Natural killer cell (primary cell): ENCODE measurements around the gene ITGAX. TPM values are rescaled to one million over a fixed set of nuclear protein-coding genes. Genes with fewer than 3 reads are reported as not detected.

Experiments
- ATAC-seq, 3 donors: fragments of 150-1000 bp in 2 of 3; fragments of 200-7000 bp in 1 of 3; cut with Tn5 transposase; 1 replicate in 1 of 3; 2 replicates in 2 of 3; pipeline ENCODE4 v1.10.0; 2021; ENCODE audit warnings: mild to moderate bottlenecking in 2 of 3, moderate library complexity in 2 of 3
- DNase-seq, 2 donors: peaks; one replicate each; pipeline versions ENCODE4 v3.0.0 to v3.0.0-alpha.2; 2013 to 2021; ENCODE audit warnings: mixed read lengths in 1 of 2
- H3K27ac ChIP-seq: one replicate; pipeline ENCODE4 v1.5.1; 2013; ENCODE audit warnings: mild to moderate bottlenecking, low read length
- H3K27me3 ChIP-seq: one replicate; pipeline ENCODE4 v1.6.1; 2013; ENCODE audit warnings: low read length; ENCODE audit not compliant: control insufficient read depth, insufficient read depth
- H3K36me3 ChIP-seq: one replicate; pipeline ENCODE4 v1.6.1; 2013; ENCODE audit warnings: low read length; ENCODE audit not compliant: control insufficient read depth, insufficient read depth
- H3K4me1 ChIP-seq: one replicate; pipeline ENCODE4 v1.6.1; 2013; ENCODE audit warnings: low read length; ENCODE audit not compliant: control insufficient read depth, insufficient read depth
- H3K4me3 ChIP-seq: one replicate; pipeline ENCODE4 v1.5.1; 2013; ENCODE audit warnings: low read length
- H3K9me3 ChIP-seq: one replicate; pipeline ENCODE4 v1.6.1; 2013; ENCODE audit warnings: low read length; ENCODE audit not compliant: control insufficient read depth, insufficient read depth
- H3K27ac Mint-ChIP-seq, 2 donors: one replicate each; pipeline ENCODE4 v1.8.0; 2022; ENCODE audit warnings: mild to moderate bottlenecking in 2 of 2, mixed read lengths in 2 of 2, moderate library complexity in 1 of 2
- H3K27me3 Mint-ChIP-seq, 2 donors: one replicate each; pipeline ENCODE4 v1.8.0; 2022; ENCODE audit warnings: low read depth in 2 of 2, mixed read lengths in 2 of 2
- H3K36me3 Mint-ChIP-seq: one replicate; pipeline ENCODE4 v1.8.0; 2022; ENCODE audit warnings: mixed read lengths
- H3K4me1 Mint-ChIP-seq, 2 donors: one replicate each; pipeline ENCODE4 v1.8.0; 2022; ENCODE audit warnings: mixed read lengths in 2 of 2
- H3K4me3 Mint-ChIP-seq: one replicate; pipeline ENCODE4 v1.8.0; 2022; ENCODE audit warnings: mild to moderate bottlenecking, moderate library complexity, mixed read lengths
- H3K9me3 Mint-ChIP-seq, 2 donors: one replicate each; pipeline ENCODE4 v1.8.0; 2022; ENCODE audit warnings: mixed read lengths in 2 of 2
- WGBS: methylation state at CpG from one replicate; pipeline ENCODE4 v1.1.7; 2013; ENCODE audit warnings: missing lambda C conversion rate; ENCODE audit not compliant: insufficient coverage; 5-methylcytosine and 5-hydroxymethylcytosine counted together
- intact Hi-C: fragments of 100-400 bp; cut with micrococcal nuclease; formaldehyde crosslinking; loops from one replicate; pipeline ENCODE4 v1.14.2; 2022
- total RNA-seq, 4 donors: library from RNA; stranded (reverse); fragments of 120-200 nt in 1 of 4; gene quantifications; one replicate each; pipeline versions ENCODE4 v1.2.3 to v1.2.4, GENCODE V29; 2013 to 2022
- TF ChIP-seq, protein P1 (sequence below): fragments of 200-600 bp; IDR thresholded peaks from one replicate; pipeline ENCODE4 v1.8.0; 2022; ENCODE audit warnings: antibody characterized with exemption

ITGAX gene
- total RNA-seq, 3 donors from 2014 or later (not counting 1 experiment from before 2014, with no cell fraction given) = 224 to 249 (median 233) TPM

DNA sequence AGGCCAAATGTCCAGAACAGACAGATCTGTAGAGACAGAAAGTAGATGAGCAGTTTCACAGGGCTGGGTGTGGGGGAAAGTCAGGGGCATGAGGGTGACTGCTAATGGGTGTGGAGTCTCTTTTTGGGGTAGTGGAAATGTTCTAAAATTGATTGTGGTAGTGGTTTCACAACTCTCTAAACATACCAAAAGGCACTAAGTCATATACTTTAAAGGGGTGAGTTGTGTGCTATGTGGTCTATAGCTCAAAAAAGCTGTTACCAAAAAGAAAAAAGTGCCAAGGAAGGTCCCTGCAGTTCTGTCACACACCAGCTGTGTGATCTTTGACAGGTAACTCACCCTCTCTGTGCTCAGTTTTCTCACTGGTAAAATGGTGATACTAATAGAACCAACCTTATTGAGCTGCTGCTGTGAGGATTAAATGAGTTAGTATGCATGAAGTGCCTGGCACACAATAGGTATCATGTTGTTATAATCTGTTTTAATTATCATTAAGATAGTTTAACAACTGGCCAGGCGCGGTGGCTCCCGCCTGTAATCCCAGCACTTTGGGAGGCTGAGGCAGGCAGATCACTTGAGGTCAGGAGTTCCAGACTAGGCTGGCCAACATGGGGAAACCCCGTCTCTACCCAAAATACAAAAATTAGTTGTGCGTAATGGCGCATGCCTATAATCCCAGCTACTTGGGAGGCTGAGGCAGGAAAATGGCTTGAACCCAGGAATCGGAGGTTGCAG lies 10.3 kb downstream of the ITGAX start:
- no peak overlapping the region for H3K4me3 ChIP-seq
- Mint-ChIP-seq H3K4me1 (peaks cover 52 to 68% of the 10 kb centered on the region in 2 donors), H3K9me3 (no peaks in the 10 kb centered on the region), H3K36me3 (peaks cover 7% of the 10 kb centered on the region), H3K27me3 (peaks cover 0 to 3% of the 10 kb centered on the region in 2 donors), H3K4me3 (peak overlapping the region; percentile 71), H3K27ac (peak overlapping the region; percentile 81 to 83)
- peaks cover 70% of the 10 kb centered on the region for H3K4me1 ChIP-seq
- DNase-seq = peak; percentile 54 to 66
- H3K27me3 ChIP-seq = no peaks in the 10 kb centered on the region
- no peaks in the 10 kb centered on the region for H3K9me3 ChIP-seq
- 92% methylated on average over 7 of the region's 7 CpGs for WGBS
- H3K27ac ChIP-seq = peak overlapping the region; percentile 74
- intact Hi-C loops = loop anchor here (1.0 to 5.0 kb wide), 6 partner anchors 11 to 176 kb away; partner anchors contain the start of gene ARMC5
- TF ChIP-seq, protein P1, sequence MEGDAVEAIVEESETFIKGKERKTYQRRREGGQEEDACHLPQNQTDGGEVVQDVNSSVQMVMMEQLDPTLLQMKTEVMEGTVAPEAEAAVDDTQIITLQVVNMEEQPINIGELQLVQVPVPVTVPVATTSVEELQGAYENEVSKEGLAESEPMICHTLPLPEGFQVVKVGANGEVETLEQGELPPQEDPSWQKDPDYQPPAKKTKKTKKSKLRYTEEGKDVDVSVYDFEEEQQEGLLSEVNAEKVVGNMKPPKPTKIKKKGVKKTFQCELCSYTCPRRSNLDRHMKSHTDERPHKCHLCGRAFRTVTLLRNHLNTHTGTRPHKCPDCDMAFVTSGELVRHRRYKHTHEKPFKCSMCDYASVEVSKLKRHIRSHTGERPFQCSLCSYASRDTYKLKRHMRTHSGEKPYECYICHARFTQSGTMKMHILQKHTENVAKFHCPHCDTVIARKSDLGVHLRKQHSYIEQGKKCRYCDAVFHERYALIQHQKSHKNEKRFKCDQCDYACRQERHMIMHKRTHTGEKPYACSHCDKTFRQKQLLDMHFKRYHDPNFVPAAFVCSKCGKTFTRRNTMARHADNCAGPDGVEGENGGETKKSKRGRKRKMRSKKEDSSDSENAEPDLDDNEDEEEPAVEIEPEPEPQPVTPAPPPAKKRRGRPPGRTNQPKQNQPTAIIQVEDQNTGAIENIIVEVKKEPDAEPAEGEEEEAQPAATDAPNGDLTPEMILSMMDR = no peak
- peaks cover 3% of the 10 kb centered on the region for H3K36me3 ChIP-seq
- peak; percentile 83 to 92 (median 88) for ATAC-seq

DNA sequence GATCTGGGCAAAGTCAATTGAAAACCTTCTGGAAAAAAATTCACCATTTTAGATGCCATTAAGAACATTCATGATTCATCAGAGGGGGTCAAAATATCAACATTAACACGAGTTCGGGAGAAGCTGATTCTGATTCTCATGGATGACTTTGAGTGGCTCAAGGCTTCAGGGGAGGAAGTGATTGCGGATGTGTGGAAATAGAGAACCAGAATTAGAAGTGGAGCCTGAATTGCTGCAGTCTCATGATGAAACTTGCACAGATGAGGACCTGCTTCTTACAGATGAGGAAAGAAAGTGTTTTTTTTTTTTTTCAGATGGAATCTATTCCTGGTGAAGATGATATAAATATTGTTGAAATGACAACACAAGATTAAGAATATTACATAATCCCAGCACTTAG lies 12.9 kb downstream of the ITGAX start:
- Histone ChIP-seq H3K36me3 (peaks cover 16% of the 10 kb centered on the region), H3K4me3 (no peak overlapping the region), H3K27me3 (no peaks in the 10 kb centered on the region), H3K27ac (no peak overlapping the region), H3K9me3 (no peaks in the 10 kb centered on the region), H3K4me1 (peaks cover 49% of the 10 kb centered on the region)
- WGBS = 57% methylated on average over 3 of the region's 3 CpGs
- Mint-ChIP-seq H3K4me1 (peaks cover 50 to 51% of the 10 kb centered on the region in 2 donors), H3K9me3 (no peaks in the 10 kb centered on the region), H3K36me3 (peaks cover 7% of the 10 kb centered on the region), H3K27me3 (peaks cover 0 to 3% of the 10 kb centered on the region in 2 donors), H3K4me3 (no peak overlapping the region), H3K27ac (peak overlapping the region; percentile 9 to 70)
- DNase-seq (no peak), ATAC-seq (no peak)
- intact Hi-C loops = loop anchor here (5.0 kb wide), 1 partner anchor 34 kb away; no protein-coding TSS in a partner anchor
- TF ChIP-seq, protein P1 = no peak

DNA sequence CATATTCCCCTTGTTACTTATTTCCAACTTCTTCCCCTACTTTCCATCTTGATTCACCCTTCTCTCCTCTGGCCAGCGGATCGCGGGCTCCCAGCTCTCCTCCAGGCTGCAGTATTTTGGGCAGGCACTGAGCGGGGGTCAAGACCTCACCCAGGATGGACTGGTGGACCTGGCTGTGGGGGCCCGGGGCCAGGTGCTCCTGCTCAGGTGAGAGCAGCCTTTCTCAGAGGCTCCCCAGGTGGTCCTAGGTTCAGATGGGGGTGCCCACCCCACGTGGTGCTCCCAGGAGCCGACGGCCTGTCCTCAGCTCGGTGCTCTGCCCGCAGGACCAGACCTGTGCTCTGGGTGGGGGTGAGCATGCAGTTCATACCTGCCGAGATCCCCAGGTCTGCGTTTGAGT lies 16.0 kb downstream of the ITGAX start:
- ATAC-seq (no peak), DNase-seq (no peak)
- TF ChIP-seq, protein P1 = no peak
- no peaks in the 10 kb centered on the region for H3K27me3 ChIP-seq
- no peak overlapping the region for H3K4me3 Mint-ChIP-seq
- peaks cover 0 to 3% of the 10 kb centered on the region in 2 donors for H3K27me3 Mint-ChIP-seq
- intact Hi-C loops = no loop called here
- no peak overlapping the region for H3K27ac ChIP-seq
- H3K36me3 ChIP-seq = peaks cover 15% of the 10 kb centered on the region
- peaks cover 18% of the 10 kb centered on the region for H3K4me1 ChIP-seq
- peaks cover 7% of the 10 kb centered on the region for H3K36me3 Mint-ChIP-seq
- no peaks in the 10 kb centered on the region for H3K9me3 Mint-ChIP-seq
- no peak overlapping the region for H3K4me3 ChIP-seq
- no peaks in the 10 kb centered on the region for H3K9me3 ChIP-seq
- 94% methylated on average over 12 of the region's 12 CpGs for whole genome bisulfite sequencing
- H3K27ac Mint-ChIP-seq = no peak overlapping the region
- peaks cover 24 to 30% of the 10 kb centered on the region in 2 donors for H3K4me1 Mint-ChIP-seq
